ENCODE measurements around the gene USP1. TPM values are rescaled to one million over a fixed set of nuclear protein-coding genes. Genes with fewer than 3 reads are reported as not detected.

The USP1 gene
- total and polyA plus RNA-seq, 2 donors (not counting 3 experiments of a cell fraction or from before 2014, with no cell fraction given), result 7.0 to 38.4 TPM

DNA sequence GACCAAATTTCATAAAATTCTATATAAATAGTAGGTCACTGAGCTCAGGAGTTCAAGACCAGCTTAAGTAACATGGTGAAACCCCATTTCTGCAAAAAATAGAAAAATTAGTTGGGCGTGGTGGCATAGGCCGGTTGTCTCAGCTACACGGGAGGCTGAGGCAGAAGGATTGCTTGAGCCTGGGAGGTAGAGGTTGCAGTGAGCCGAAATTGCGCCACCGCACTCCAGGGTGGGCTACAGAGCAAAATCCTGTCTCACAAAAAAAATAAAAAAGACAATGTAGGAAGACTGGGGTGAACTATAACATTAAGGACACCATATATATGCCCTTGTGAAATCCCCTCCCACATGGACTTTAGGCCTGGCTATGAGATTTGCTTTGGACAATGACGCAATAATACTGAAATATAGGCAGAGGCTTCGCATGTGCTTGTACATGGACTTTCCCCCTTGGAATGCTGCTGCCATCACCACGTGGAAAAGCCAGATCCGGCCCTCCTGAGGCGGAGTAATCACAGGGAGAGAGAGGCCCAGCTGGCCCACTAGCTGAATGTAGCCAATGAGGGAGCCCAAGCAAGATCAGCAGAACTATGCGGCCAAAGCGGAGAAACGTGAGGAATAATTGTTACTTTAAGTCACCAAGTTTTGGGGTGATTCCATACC is 13.1 kb upstream of the USP1 start:
- no peak overlapping the region for H2AFZ ChIP-seq (ENCODE audit: low read depth, low read length)
- TF ChIP-seq, protein P1, sequence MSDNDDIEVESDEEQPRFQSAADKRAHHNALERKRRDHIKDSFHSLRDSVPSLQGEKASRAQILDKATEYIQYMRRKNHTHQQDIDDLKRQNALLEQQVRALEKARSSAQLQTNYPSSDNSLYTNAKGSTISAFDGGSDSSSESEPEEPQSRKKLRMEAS (IDR thresholded peaks at IDR 0.05; ENCODE audit: insufficient read depth, insufficient read length), result no peak
- TF ChIP-seq POLR2A (IDR thresholded peaks at IDR 0.05; ENCODE audit: low read depth, low read length) (no peak), EZH2 (IDR thresholded peaks at IDR 0.05; ENCODE audit: borderline replicate concordance, low read depth, low read length, severe bottlenecking) (no peak), GATA2 (IDR thresholded peaks at IDR 0.05; ENCODE audit: insufficient read depth, insufficient read length, low read depth, low read length) (no peak), MYC (IDR thresholded peaks at IDR 0.05; ENCODE audit: low read depth, low read length) (no peak), CTCF (IDR thresholded peaks at IDR 0.05; ENCODE audit: extremely low read depth in 1 of 2, insufficient read depth in 1 of 2, low read depth in 1 of 2, low read length in 2 of 2) (no peak), FOS (IDR thresholded peaks at IDR 0.05; ENCODE audit: borderline replicate concordance, insufficient read depth, low read length) (no peak), POLR2AphosphoS5 (IDR thresholded peaks at IDR 0.05; ENCODE audit: insufficient read depth, low read depth, low read length) (no peak), JUN (IDR thresholded peaks at IDR 0.05; ENCODE audit: borderline replicate concordance, insufficient read depth, insufficient read length, low read depth) (no peak)
- peaks cover 0 to 3% of the 10 kb centered on the region in 2 experiments for H3K27me3 ChIP-seq (ENCODE audit: control insufficient read depth in 2 of 2, insufficient read depth in 2 of 2, low read length in 2 of 2)
- ChIA-PET CTCF (no interaction called here), POLR2A (no interaction called here)
- no peaks in the 10 kb centered on the region for H4K20me1 ChIP-seq (replicated peaks; ENCODE audit: control insufficient read depth, extremely low read depth, insufficient read depth, low read length)
- no peak overlapping the region for H3K4me3 ChIP-seq (replicated peaks in 1 of 3; ENCODE audit: insufficient read depth in 1 of 3, low read depth in 1 of 3, low read length in 3 of 3)
- no peak overlapping the region for H3K9ac ChIP-seq (replicated peaks; ENCODE audit: extremely low read depth, insufficient read depth, low read length)
- intact Hi-C loops (cut with micrococcal nuclease) (no loop called here), dilution Hi-C loops (cut with MboI; ENCODE audit: extremely low pct_ligation_motif_present, low sequenced_read_pairs) (no loop called here)
- FAIRE-seq (no peak), DNase-seq (ENCODE audit: low read depth, low spot score) (no peak)
- H3K79me2 ChIP-seq (ENCODE audit: control insufficient read depth, insufficient read depth, low read length), result no peaks in the 10 kb centered on the region
- no TSS peak for BruUV-seq (replicated peaks)
- no peaks in the 10 kb centered on the region for H3K36me3 ChIP-seq (ENCODE audit: control insufficient read depth in 2 of 2, extremely low read depth in 1 of 2, insufficient read depth in 2 of 2, low read length in 2 of 2)
- H3K9me1 ChIP-seq (replicated peaks; ENCODE audit: control insufficient read depth, extremely low read depth, insufficient read depth, low read length), result no peaks in the 10 kb centered on the region
- peaks cover 2% of the 10 kb centered on the region for H3K4me1 ChIP-seq (ENCODE audit: control insufficient read depth, extremely low read depth, insufficient read depth, low read length)
- H3K27ac ChIP-seq (ENCODE audit: insufficient read depth, low read depth, low read length), result no peak overlapping the region
- no peak overlapping the region for H3K4me2 ChIP-seq (ENCODE audit: insufficient read depth, low read length)
- H3K9me3 ChIP-seq (replicated peaks; ENCODE audit: control insufficient read depth, insufficient read depth, low read length), result no peaks in the 10 kb centered on the region
